Lung (tissue), 12 donors: Measurements from ENCODE around the gene TEP1. TPM values are rescaled to one million over a fixed set of nuclear protein-coding genes. Genes with fewer than 3 reads are reported as not detected.

Experiments used
- ATAC-seq: fragments of 200-7000 bp; cut with Tn5 transposase; one replicate; pipeline ENCODE4 v1.9.1; 2020; ENCODE audit warnings: moderate number of reproducible peaks; ENCODE audit not compliant: insufficient read depth, low FRiP score
- DNase-seq, 3 donors: peaks; one replicate each; pipeline ENCODE4 v3.0.0-alpha.2; 2013 to 2017
- H3K27ac ChIP-seq, 2 donors: one replicate each; pipeline ENCODE4 v1.5.1; 2013; ENCODE audit warnings: mild to moderate bottlenecking in 2 of 2, moderate library complexity in 2 of 2, control low read depth in 1 of 2, inconsistent platforms in 1 of 2, low read depth in 1 of 2, low read length in 1 of 2
- H3K27me3 ChIP-seq, 3 donors: one replicate each; pipeline ENCODE4 v1.5.1; 2013; ENCODE audit warnings: low read length in 2 of 3; ENCODE audit not compliant: control insufficient read depth in 3 of 3, insufficient read depth in 3 of 3
- H3K36me3 ChIP-seq, 4 donors: one replicate each; pipeline ENCODE4 v1.5.1; 2013; ENCODE audit warnings: low read length in 4 of 4, mild to moderate bottlenecking in 1 of 4, moderate library complexity in 1 of 4; ENCODE audit not compliant: control insufficient read depth in 4 of 4, insufficient read depth in 4 of 4
- H3K4me1 ChIP-seq, 5 donors: one replicate each; pipeline ENCODE4 v1.5.1; 2013; ENCODE audit warnings: low read length in 5 of 5, mild to moderate bottlenecking in 2 of 5, moderate library complexity in 1 of 5; ENCODE audit not compliant: control insufficient read depth in 5 of 5, insufficient read depth in 5 of 5
- H3K4me3 ChIP-seq: one replicate; pipeline ENCODE4 v1.5.1; 2013; ENCODE audit warnings: mild to moderate bottlenecking, control low read depth, moderate library complexity
- H3K9ac ChIP-seq, 2 donors: one replicate each; pipeline ENCODE4 v1.5.1; 2013; ENCODE audit warnings: low read length in 2 of 2, control low read depth in 1 of 2; ENCODE audit not compliant: insufficient read depth in 1 of 2
- H3K9me3 ChIP-seq, 4 donors: one replicate each; pipeline ENCODE4 v1.5.1; 2013; ENCODE audit warnings: low read length in 3 of 4, mild to moderate bottlenecking in 1 of 4, moderate library complexity in 1 of 4; ENCODE audit not compliant: control insufficient read depth in 4 of 4, insufficient read depth in 3 of 4
- WGBS, 2 donors: extraction: QIAGEN DNeasy Blood & Tissue Kit; methylation state at CpG; one replicate each; pipeline ENCODE4 v1.1.7; 2013; 5-methylcytosine and 5-hydroxymethylcytosine counted together
- polyA plus RNA-seq, 2 donors: library from polyadenylated mRNA; stranded (reverse); fragments of 200-250 nt; gene quantifications; one replicate each; pipeline ENCODE4 v1.2.1, GENCODE V29; 2013
- total RNA-seq, 2 donors: library from RNA; depleted of rRNA in 1 of 2; stranded (reverse); fragments of >200 nt in 1 of 2; gene quantifications; one replicate each; pipeline ENCODE4 v1.2.1, GENCODE V29; 2014 to 2021
- TF ChIP-seq, protein P1 (sequence below): IDR thresholded peaks from 2 replicates; pipeline ENCODE4 v1.5.1; 2012; ENCODE audit warnings: mild to moderate bottlenecking; ENCODE audit errors: control extremely low read depth, extremely low read depth
- donor health status: control.
- donor health status: control.
- donor health status: Bipolar disorder and iron deficiency.
- donor health status: healthy.
- donor health status: DM: yes; HTN: yes; CAD: no.

TEP1 gene
- total and polyA plus RNA-seq, 4 donors, result 15.7 to 44.7 (median 22.5) TPM

DNA sequence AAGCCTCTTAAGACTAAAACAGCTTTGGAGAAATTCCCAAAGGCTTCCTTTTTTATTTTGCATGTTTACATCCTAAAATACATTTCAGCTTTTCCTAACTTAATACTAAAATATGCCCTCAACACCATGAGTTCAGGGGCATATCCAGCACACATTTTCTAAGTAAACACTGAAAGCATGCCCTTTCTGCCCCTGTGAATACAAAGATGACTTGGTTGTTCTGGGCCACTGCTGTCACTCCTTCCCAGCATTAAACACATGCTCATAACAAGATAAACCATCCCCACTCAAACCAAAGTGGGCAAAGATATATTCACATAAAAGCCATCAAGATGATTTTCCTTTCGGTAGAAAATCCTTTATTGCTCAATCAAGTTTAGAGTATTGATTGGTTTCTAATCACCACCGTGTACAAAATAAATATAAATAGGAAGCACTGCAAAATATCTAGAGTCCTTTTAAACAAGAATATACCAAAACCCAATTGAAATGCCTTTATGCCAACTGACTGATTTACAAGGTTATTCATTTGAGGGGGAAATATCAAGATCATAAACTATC, 82.2 kb downstream of the TEP1 start:
- no peaks in the 10 kb centered on the region for H3K27me3 ChIP-seq
- TF ChIP-seq, protein P1, sequence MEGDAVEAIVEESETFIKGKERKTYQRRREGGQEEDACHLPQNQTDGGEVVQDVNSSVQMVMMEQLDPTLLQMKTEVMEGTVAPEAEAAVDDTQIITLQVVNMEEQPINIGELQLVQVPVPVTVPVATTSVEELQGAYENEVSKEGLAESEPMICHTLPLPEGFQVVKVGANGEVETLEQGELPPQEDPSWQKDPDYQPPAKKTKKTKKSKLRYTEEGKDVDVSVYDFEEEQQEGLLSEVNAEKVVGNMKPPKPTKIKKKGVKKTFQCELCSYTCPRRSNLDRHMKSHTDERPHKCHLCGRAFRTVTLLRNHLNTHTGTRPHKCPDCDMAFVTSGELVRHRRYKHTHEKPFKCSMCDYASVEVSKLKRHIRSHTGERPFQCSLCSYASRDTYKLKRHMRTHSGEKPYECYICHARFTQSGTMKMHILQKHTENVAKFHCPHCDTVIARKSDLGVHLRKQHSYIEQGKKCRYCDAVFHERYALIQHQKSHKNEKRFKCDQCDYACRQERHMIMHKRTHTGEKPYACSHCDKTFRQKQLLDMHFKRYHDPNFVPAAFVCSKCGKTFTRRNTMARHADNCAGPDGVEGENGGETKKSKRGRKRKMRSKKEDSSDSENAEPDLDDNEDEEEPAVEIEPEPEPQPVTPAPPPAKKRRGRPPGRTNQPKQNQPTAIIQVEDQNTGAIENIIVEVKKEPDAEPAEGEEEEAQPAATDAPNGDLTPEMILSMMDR, result no peak
- no peak overlapping the region for H3K4me3 ChIP-seq
- WGBS, 2 donors, result 72 to 78% methylated on average over 2 of the region's 2 CpGs
- H3K36me3 ChIP-seq, result peaks cover 3 to 8% (median 6%) of the 10 kb centered on the region in 4 donors
- peaks cover 0 to 14% (median 0%) of the 10 kb centered on the region in 5 donors for H3K4me1 ChIP-seq
- no peak for DNase-seq
- H3K9ac ChIP-seq, result no peak overlapping the region
- no peak overlapping the region for H3K27ac ChIP-seq
- H3K9me3 ChIP-seq, result no peaks in the 10 kb centered on the region
- no peak for ATAC-seq

DNA sequence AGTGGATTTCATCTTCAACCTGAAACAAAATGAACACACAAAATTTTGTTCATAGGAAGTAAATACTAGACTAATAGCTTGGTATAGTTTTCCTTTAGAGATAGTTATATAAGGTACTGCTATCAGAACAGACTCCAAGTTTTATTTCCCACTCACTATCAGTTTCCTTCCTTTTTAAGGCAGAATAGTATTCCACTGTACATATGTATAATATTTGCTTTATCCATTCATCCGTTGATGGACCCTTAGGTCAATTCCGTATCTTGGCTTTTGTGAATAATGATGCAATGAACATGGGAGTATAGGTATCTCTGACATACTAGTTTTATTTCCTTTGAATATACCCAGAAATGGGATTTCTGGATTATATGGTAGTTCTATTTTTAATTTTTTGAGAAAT, 83.9 kb downstream of the TEP1 start:
- H3K9me3 ChIP-seq, result no peaks in the 10 kb centered on the region
- peaks cover 0 to 14% (median 0%) of the 10 kb centered on the region in 5 donors for H3K4me1 ChIP-seq
- WGBS, 2 donors, result 74 to 88% methylated on average over 2 of the region's 2 CpGs
- H3K36me3 ChIP-seq, result peaks cover 7 to 19% (median 11%) of the 10 kb centered on the region in 4 donors
- H3K9ac ChIP-seq, result no peak overlapping the region
- TF ChIP-seq, protein P1, result no peak
- no peak overlapping the region for H3K27ac ChIP-seq
- DNase-seq (no peak), ATAC-seq (no peak)
- H3K27me3 ChIP-seq, result no peaks in the 10 kb centered on the region
- H3K4me3 ChIP-seq, result no peak overlapping the region

DNA sequence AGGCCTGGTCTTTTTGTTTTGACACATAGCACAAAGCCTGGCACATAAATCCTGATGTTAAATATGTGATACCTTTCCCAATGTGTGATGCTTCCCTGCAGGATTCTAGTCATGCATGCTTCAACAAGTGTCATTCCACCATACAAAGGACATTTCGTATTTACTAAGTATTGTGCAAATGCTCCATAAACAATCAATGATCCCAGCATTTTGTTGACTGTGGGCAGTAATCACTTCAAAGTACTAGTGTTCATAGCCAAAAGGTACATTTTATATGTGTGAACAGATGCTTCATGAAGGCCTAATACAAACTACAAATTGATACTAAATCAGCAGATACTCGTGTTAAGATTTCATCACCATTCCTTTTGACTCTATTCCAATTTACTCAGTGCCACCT, 84.6 kb downstream of the TEP1 start:
- WGBS, 2 donors, result 53 to 55% methylated on average over 2 of the region's 2 CpGs
- peaks cover 7 to 20% (median 12%) of the 10 kb centered on the region in 4 donors for H3K36me3 ChIP-seq
- TF ChIP-seq, protein P1, result no peak
- H3K27ac ChIP-seq, result no peak overlapping the region
- no peak overlapping the region for H3K9ac ChIP-seq
- DNase-seq, result no peak
- no peaks in the 10 kb centered on the region for H3K27me3 ChIP-seq
- no peak overlapping the region for H3K4me3 ChIP-seq
- H3K9me3 ChIP-seq, result no peaks in the 10 kb centered on the region
- no peak for ATAC-seq
- H3K4me1 ChIP-seq, result peaks cover 0 to 11% (median 0%) of the 10 kb centered on the region in 5 donors
